HG02970 (cell line): ENCODE data around the gene TOP1.
"Not testable (repeated sequence)": the region's sequence is repeated elsewhere in the genome, so short reads cannot be mapped to it uniquely, and the experiment has no call there.

ENCODE experiments used
- ATAC-seq: cut with Tn5 transposase; IDR thresholded peaks from one replicate; pipeline ENCODE4 v1.9.1; 2021; ENCODE audit warnings: mild to moderate bottlenecking, moderate library complexity, moderate number of reproducible peaks; ENCODE audit not compliant: unreplicated experiment, low FRiP score

The TOP1 gene

GRCh38 chr20:41121399-41121798, 92.8 kb downstream of the TOP1 start:
- ATAC-seq = no peak

GRCh38 chr20:41123631-41124030, 95.0 kb downstream of the TOP1 start:
- no peak for ATAC-seq

GRCh38 chr20:41124451-41125094, 96.0 kb downstream of the TOP1 start:
- no peak for ATAC-seq

- ATAC-seq = no peak
Measured at GRCh38 chr20:41125530-41126457, 97.2 kb downstream of the TOP1 start.

GRCh38 chr20:41126719-41127118, 98.1 kb downstream of the TOP1 start:
- ATAC-seq = no peak

GRCh38 chr20:41128317-41128716, 99.7 kb downstream of the TOP1 start:
- ATAC-seq = not testable (repeated sequence)

GRCh38 chr20:41131594-41132387, 103.2 kb downstream of the TOP1 start:
- ATAC-seq = no peak

GRCh38 chr20:41132388-41132775, 103.8 kb downstream of the TOP1 start:
- not testable (repeated sequence) for ATAC-seq

GRCh38 chr20:41133709-41134361, 105.2 kb downstream of the TOP1 start:
- peak; percentile 36 for ATAC-seq

- no peak for ATAC-seq
Measured at GRCh38 chr20:41134362-41135186, 106.0 kb downstream of the TOP1 start.

- ATAC-seq = no peak
Measured at GRCh38 chr20:41135187-41135887, 106.7 kb downstream of the TOP1 start.

GRCh38 chr20:41135888-41136679, 107.5 kb downstream of the TOP1 start:
- ATAC-seq = no peak

- ATAC-seq = peak; percentile 51
Measured at GRCh38 chr20:41136680-41137613, 108.3 kb downstream of the TOP1 start, which contains the start of gene PLCG1. TSS of gene PLCG1 (plus strand) at chr20:41137543. CDS start at chr20:41137642, 99 bp downstream.

GRCh38 chr20:41137614-41138474, 109.2 kb downstream of the TOP1 start:
- peak; percentile 16 for ATAC-seq

- no peak for ATAC-seq
Measured at GRCh38 chr20:41138475-41139226, 110.0 kb downstream of the TOP1 start.
